NK-92 (cell line): ENCODE results near the gene MYL10.

Experiments used
- DNase-seq: peaks from one replicate; lab custom pipeline; 2025; ENCODE audit not compliant: unreplicated experiment; lab: John Stamatoyannopoulos, UW

Gene MYL10

GRCh38 chr7:101598986-101599771 lies 29.9 kb downstream of the MYL10 start:
- DNase-seq = no peak

GRCh38 chr7:101598422-101598985 lies 30.6 kb downstream of the MYL10 start:
- DNase-seq = no peak

GRCh38 chr7:101597941-101598340 lies 31.2 kb downstream of the MYL10 start:
- no peak for DNase-seq

DNA sequence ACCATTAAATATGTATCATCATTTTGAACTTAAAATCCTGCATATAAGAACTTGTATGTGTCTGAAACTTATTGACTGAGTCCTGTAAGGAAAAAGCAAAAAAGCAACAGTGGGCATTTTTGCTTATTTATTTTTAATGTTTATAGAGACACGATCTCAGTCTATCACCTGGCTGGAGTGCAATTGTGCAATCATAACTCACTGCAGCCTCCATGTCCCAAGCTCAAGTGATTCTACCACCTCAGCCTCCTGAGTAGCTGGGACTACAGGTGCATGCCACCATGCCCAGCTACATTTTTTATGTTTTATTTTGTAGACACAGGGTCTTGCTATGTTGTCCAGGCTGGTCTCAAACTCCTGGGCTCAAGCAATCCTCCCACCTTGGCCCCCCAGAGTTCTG lies 32.2 kb downstream of the MYL10 start:
- DNase-seq = no peak

GRCh38 chr7:101595766-101596537 lies 33.1 kb downstream of the MYL10 start:
- no peak for DNase-seq

DNA sequence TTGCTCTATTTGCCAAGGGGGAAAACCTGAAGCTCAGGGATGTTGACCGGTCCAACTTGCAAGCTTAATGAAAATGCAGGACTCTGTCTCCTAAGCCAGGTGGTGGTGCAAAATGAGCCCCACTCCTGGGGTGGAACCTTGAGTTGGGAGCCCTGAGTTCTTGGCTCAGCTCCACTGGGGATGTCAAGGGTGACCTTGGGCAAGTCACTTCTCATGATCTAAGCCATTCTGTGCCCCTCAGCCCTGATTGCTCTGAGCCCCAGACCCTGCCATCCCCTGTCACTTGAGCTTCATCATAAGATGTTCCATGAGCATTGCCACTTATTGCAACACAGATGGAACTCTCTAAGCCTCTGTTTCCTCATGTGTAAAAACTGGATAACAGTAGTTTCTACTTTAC lies 33.9 kb downstream of the MYL10 start:
- no peak for DNase-seq

DNA sequence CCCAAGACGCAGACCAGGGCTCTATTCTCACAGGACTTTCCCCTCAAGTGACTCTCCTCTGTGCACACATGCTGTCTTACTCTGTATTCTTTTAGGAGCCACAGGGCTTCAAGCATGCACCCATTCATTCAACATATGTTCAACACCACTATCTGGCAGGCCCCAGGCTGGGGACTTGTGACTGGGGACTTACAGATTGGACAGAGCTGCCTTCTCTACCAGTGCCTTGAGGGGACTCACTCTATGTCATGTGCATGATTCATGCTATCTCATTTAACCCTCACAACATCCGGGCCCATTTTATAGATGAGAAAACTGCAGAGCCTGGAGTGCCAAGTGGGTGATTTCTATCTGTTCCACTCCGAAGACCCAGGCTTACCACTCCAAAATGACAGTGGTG lies 34.3 kb downstream of the MYL10 start:
- no peak for DNase-seq

DNA sequence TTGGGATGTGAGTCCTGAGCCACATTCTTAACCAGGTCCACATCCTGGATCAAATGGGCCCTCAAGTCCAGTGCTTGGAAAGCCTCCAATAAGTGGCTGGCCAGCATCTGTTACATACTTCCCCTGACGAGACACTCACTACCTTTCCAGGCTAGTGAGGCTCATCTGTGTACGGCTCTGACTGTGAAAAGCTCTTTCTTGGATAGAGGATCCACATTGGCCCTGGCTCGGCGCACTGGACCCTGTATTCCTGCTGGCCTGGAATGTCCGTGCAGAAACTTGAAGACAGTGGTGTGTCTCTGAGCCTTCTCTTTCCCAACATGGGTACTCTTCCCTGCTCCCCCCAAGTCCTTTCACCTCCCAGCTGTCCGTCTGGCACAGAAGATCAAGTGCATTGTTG lies 35.5 kb downstream of the MYL10 start:
- no peak for DNase-seq

DNA sequence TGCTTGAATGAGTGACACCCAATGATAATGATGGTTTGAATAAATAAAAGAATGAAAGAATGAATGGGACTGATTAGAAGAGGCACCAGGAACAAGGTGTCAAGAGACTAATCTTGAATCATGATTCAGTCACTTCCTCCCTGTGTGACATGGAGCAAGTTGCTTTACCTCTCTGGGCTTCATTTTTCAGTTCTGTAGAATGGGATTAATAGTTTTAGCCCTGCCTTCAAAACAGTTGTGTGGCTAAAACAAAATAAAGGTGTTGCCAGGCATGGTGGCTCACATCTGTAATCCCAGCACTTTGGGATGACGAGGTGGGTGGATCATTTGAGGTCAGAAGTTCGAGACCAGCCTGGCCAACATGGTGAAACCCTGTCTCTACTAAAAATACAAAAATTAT lies 37.6 kb downstream of the MYL10 start:
- DNase-seq = no peak

GRCh38 chr7:101590663-101591435 lies 38.2 kb downstream of the MYL10 start:
- no peak for DNase-seq

- DNase-seq = no peak
Measured at GRCh38 chr7:101589976-101590662, 39.0 kb downstream of the MYL10 start.

DNA sequence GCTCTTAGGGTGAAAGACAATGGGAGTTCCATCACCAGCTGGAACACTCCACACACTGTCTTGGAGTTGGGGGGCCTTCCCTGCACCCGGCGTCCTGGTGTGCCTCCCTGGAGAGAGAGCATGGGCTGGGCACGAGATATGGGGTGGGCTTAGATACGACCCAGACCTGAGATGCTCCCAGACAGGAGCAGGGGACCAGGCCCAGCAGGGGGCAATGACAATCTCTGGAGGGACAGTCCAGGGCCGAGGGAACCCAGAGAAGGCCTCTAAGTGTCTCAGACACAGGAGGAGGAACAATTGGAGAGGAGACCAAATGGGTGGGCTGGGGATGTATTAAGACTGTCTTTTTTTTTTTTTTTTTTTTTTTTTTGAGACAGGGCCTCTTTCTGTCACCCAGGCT lies 40.0 kb downstream of the MYL10 start:
- DNase-seq = no peak

- no peak for DNase-seq
Measured at GRCh38 chr7:101588131-101588935, 40.8 kb downstream of the MYL10 start.

GRCh38 chr7:101586906-101587677 lies 42.0 kb downstream of the MYL10 start:
- no peak for DNase-seq

DNA sequence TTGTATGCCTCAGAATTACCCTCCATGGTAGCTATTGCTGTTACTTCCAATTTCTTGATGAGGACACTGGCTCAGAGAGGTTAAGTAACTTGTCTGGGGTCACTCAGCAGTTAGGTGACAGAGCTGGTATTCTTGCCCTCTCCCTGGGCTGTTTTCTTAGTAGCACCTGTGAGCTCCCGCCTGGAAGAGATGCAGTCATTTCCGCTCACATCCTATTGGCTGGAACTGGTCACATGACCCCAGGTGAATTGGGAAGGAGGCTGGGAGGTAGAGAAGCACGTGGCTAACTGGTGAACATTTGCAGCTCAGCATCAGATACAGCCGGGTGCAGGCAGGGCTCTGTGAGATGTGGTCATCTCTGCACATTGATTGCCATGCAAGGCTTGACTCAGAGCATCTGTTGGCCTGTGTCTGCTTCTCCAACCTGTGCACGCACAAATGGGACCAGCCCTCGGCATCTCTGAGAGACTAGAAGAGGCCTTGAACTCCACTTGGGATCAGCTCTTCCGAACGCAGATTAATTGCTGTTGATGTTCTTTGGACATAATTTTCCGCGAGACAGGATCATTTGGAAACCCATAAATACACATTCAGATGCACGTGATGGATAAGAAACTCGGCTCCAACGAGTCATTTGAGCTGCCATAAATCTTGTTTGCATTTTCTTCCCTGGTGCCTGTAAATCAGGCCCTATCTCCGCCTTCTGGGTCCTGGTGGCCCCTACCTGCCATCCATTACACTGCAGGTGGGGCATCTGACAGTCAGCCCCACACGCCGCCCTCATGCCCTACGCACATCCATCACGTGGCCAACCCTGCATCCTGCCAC lies 42.8 kb downstream of the MYL10 start:
- DNase-seq = no peak

DNA sequence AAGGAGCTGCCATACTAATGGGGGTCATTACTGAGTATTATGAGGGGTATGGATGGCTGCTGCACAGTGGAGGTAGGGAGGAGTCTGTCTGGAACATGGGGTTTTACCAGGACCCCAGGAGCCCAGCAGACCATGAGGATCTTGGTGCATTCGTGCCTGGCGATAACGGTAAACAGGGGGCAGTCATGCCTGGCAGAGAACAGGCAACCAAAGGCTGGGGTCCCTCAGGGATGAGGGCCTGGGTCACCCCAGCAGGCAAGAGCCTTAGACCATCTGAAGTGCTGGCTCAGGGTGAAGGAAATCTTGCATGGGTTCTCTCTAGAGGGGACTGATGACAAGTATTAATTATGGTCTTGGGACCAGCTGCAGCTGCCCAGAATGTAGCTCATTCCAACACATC lies 46.1 kb downstream of the MYL10 start:
- no peak for DNase-seq

DNA sequence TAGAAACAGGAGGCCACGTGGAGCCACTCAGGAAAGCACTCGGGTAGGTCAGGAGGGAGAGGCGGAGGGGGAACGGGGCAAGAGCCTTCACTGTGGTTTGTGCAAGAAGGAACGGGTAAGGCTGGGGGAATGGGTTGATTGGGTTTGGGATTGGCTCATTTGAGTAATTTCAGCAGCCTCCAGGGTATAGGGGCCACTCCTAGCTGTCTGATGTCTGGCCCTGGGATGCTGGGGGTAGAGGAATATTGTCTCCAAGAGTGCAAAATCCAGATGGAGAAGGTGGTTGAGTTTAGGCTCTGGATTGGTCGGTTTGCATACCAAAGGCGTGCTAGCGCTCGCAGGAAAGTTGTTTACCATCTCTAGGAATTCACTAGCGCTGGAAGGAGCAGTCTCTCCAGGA lies 47.2 kb downstream of the MYL10 start:
- no peak for DNase-seq

DNA sequence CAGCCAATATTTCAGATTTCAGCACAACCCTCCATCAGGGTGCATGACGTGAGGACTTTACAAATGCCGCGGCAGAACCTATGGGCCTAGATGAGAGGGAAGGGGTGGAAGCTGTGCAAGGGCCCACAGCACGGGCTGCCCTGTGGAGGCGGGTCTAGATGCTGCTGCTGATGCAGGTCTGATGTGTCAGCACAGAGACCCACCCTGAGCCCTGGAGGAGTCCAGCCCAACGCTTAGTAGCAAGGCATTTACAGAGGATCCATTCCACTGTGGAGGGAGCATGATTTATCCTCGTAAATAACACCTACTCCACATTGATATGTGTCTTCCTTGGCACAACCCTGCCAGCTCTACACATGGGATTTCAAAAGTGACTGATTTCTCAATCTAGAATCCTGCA lies 48.5 kb downstream of the MYL10 start:
- DNase-seq = no peak
